Loucy (cell line): ENCODE results near the gene USP7.

Source experiments
- CTCF ChIP-seq: fragments of 200-600 bp; sonication (generic); conservative IDR thresholded peaks from 2 replicates; pipeline ENCODE4 v1.5.1; 2014; ENCODE audit warnings: mild to moderate bottlenecking, antibody characterized with exemption, low read length
- EZH2phosphoT487 ChIP-seq: fragments of 200-600 bp; IDR thresholded peaks from 2 replicates; pipeline ENCODE4 v1.6.1; 2018; ENCODE audit warnings: antibody characterized with exemption, mild to moderate bottlenecking, moderate library complexity, borderline replicate concordance

- TF ChIP-seq CTCF (no peak; the same call in 1 of the 2 replicates), EZH2phosphoT487 (no peak)
These were observed 108.5 kb downstream of the USP7 start for GRCh38 chr16:8855051-8855786.
